Measurements from ENCODE around the gene LY6G5C. TPM values are rescaled to one million over a fixed set of nuclear protein-coding genes. Genes with fewer than 3 reads are reported as not detected.

Gene LY6G5C
- total and polyA plus RNA-seq, 9 of the 15 experiments (the other 6 are each of a cell fraction or from before 2014, with no cell fraction given), result 0.10 to 0.67 (median 0.46) TPM; not detected in 4

DNA sequence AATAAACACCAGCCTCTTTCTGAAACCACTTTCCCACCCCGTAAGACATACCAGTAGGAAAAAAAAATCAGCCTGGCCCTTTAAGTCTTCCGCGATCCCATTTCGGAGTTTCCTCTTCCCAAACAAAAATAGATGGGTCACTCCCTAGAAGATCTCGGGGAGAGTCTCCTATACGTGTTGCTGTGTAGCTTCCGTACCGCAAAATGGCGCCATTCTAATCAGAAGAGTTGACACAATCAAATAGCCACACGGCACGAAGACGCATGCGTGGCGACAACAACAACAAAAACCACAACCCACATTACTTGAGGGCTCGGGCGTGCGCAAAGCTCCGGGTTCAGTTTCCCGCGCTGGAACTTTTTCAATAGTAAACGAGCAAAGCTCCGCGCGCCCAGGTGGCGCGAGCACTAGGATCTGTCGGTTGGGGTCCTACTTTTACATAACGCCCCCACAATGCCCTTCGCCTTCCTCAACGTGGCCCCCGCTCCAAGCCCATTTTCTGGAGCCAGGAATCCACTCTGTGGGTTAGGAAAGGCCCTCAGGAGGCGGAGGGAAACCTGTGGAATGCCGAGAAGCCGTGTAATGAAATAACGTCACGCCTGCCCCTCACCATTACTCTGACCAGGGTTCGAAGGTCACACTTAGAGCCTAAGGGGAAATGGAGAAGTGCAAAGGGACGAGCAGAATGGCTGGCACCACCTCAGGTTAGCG is 15.9 kb downstream of the LY6G5C start, which contains the start of gene GPANK1 (continued):
- TF ChIP-seq, protein P1, sequence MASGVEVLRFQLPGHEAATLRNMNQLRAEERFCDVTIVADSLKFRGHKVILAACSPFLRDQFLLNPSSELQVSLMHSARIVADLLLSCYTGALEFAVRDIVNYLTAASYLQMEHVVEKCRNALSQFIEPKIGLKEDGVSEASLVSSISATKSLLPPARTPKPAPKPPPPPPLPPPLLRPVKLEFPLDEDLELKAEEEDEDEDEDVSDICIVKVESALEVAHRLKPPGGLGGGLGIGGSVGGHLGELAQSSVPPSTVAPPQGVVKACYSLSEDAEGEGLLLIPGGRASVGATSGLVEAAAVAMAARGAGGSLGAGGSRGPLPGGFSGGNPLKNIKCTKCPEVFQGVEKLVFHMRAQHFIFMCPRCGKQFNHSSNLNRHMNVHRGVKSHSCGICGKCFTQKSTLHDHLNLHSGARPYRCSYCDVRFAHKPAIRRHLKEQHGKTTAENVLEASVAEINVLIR (CRISPR knock-in tag; IDR thresholded peaks at IDR 0.05), result no peak
- TF ChIP-seq, protein P2, sequence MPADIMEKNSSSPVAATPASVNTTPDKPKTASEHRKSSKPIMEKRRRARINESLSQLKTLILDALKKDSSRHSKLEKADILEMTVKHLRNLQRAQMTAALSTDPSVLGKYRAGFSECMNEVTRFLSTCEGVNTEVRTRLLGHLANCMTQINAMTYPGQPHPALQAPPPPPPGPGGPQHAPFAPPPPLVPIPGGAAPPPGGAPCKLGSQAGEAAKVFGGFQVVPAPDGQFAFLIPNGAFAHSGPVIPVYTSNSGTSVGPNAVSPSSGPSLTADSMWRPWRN (IDR thresholded peaks at IDR 0.05; ENCODE audit: low read depth), result peak; percentile 76
- TF ChIP-seq, protein P3, sequence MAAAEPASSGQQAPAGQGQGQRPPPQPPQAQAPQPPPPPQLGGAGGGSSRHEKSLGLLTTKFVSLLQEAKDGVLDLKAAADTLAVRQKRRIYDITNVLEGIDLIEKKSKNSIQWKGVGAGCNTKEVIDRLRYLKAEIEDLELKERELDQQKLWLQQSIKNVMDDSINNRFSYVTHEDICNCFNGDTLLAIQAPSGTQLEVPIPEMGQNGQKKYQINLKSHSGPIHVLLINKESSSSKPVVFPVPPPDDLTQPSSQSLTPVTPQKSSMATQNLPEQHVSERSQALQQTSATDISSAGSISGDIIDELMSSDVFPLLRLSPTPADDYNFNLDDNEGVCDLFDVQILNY (CRISPR knock-in tag; IDR thresholded peaks at IDR 0.05), result no peak; the same call in none of the 2 replicates
- TF ChIP-seq CHCHD3 (CRISPR knock-in tag; IDR thresholded peaks at IDR 0.05) (peak; percentile 74; the same call in 1 of the 2 replicates), NBN (IDR thresholded peaks at IDR 0.05; ENCODE audit: low read depth) (0 out of 2 replicates have a peak, but pooled peaks have one; percentile 14), STAT5A (IDR thresholded peaks at IDR 0.05; ENCODE audit: borderline replicate concordance, low read length) (no peak; the same call in 1 of the 2 replicates), TEAD4 (IDR thresholded peaks at IDR 0.05; ENCODE audit: low read length) (peak; percentile 74), TEAD4 (CRISPR knock-in tag; IDR thresholded peaks at IDR 0.05; ENCODE audit: borderline replicate concordance) (no peak), ZNF766 (CRISPR knock-in tag; conservative IDR thresholded peaks at IDR 0.05) (no peak), MCM5 (IDR thresholded peaks at IDR 0.05; ENCODE audit: low read depth) (no peak), RBM34 (IDR thresholded peaks at IDR 0.05; ENCODE audit: borderline replicate concordance, insufficient read depth, low read length) (no peak), PTRF (tag; IDR thresholded peaks at IDR 0.05) (no peak)
- TF ChIP-seq, protein P4, sequence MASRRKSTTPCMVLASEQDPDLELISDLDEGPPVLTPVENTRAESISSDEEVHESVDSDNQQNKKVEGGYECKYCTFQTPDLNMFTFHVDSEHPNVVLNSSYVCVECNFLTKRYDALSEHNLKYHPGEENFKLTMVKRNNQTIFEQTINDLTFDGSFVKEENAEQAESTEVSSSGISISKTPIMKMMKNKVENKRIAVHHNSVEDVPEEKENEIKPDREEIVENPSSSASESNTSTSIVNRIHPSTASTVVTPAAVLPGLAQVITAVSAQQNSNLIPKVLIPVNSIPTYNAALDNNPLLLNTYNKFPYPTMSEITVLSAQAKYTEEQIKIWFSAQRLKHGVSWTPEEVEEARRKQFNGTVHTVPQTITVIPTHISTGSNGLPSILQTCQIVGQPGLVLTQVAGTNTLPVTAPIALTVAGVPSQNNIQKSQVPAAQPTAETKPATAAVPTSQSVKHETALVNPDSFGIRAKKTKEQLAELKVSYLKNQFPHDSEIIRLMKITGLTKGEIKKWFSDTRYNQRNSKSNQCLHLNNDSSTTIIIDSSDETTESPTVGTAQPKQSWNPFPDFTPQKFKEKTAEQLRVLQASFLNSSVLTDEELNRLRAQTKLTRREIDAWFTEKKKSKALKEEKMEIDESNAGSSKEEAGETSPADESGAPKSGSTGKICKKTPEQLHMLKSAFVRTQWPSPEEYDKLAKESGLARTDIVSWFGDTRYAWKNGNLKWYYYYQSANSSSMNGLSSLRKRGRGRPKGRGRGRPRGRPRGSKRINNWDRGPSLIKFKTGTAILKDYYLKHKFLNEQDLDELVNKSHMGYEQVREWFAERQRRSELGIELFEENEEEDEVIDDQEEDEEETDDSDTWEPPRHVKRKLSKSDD (conservative IDR thresholded peaks at IDR 0.05; ENCODE audit: low read length), result peak; percentile 18; the same call in 1 of the 2 replicates
- TF ChIP-seq, protein P5, sequence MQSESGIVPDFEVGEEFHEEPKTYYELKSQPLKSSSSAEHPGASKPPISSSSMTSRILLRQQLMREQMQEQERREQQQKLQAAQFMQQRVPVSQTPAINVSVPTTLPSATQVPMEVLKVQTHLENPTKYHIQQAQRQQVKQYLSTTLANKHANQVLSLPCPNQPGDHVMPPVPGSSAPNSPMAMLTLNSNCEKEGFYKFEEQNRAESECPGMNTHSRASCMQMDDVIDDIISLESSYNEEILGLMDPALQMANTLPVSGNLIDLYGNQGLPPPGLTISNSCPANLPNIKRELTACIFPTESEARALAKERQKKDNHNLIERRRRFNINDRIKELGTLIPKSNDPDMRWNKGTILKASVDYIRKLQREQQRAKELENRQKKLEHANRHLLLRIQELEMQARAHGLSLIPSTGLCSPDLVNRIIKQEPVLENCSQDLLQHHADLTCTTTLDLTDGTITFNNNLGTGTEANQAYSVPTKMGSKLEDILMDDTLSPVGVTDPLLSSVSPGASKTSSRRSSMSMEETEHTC (IDR thresholded peaks at IDR 0.05), result no peak
- TF ChIP-seq, protein P6, sequence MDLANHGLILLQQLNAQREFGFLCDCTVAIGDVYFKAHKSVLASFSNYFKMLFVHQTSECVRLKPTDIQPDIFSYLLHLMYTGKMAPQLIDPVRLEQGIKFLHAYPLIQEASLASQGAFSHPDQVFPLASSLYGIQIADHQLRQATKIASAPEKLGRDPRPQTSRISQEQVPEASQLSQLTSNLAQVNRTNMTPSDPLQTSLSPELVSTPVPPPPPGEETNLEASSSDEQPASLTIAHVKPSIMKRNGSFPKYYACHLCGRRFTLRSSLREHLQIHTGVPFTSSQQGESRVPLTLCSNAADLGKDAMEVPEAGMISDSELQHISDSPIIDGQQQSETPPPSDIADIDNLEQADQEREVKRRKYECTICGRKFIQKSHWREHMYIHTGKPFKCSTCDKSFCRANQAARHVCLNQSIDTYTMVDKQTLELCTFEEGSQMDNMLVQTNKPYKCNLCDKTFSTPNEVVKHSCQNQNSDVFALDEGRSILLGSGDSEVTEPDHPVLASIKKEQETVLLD (IDR thresholded peaks at IDR 0.05), result peak; percentile 95
- TF ChIP-seq, protein P7, sequence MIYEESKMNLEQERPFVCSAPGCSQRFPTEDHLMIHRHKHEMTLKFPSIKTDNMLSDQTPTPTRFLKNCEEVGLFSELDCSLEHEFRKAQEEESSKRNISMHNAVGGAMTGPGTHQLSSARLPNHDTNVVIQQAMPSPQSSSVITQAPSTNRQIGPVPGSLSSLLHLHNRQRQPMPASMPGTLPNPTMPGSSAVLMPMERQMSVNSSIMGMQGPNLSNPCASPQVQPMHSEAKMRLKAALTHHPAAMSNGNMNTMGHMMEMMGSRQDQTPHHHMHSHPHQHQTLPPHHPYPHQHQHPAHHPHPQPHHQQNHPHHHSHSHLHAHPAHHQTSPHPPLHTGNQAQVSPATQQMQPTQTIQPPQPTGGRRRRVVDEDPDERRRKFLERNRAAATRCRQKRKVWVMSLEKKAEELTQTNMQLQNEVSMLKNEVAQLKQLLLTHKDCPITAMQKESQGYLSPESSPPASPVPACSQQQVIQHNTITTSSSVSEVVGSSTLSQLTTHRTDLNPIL (CRISPR knock-in tag; IDR thresholded peaks at IDR 0.05), result no peak
